GM21528 (cell line): ENCODE measurements around the gene WDR5.

Experiments
- ATAC-seq: cut with Tn5 transposase; IDR thresholded peaks from one replicate; pipeline ENCODE4 v1.9.1; 2021; ENCODE audit warnings: mild to moderate bottlenecking, moderate library complexity; ENCODE audit not compliant: unreplicated experiment, low FRiP score

WDR5 gene

DNA sequence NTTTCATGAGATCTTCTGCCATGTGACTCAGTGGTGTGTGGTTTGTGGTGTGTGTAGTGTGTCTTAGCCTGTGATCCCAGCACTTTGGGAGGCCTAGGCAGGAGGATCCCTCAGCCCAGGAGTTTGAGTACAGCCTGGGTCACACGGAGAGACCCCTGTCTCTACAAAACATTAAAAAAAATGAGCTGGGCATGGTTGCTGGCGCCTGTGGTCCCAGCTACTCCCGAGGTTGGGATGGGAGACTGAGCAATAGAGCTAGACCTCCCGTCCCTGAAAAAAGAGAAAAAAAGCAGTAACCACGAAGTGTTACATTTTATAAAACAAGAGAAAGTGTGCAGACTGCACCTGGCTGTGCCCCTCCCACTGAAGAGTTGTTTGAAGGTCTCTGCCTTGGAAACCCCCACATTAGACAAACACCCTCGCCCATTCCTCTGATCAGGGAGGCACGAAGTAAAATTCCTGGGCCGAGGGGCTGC is 49.7 kb downstream of the WDR5 start:
- no peak for ATAC-seq

GRCh38 chr9:134186471-134187109 is 50.7 kb downstream of the WDR5 start:
- ATAC-seq, result no peak

DNA sequence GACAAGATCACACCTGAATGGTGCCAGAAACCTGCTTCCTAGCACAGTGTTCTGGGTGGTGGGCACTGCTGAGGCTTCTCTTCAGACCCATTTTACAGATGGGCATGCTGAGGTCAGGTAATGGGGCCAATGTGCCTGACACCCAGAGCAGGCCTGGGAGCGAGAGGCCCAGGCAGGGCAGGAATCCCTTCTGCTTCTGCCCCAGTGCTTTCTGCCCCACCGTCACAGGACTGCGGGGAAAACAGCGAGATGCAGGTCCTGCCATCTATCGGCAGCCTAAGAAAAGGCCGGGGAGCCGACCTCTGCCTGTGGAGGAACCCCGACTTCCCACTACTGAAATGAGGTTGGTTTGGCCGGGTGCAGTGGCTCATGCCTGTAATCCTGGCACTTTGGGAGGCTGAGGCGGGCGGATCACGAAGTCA is 51.2 kb downstream of the WDR5 start:
- no peak for ATAC-seq

DNA sequence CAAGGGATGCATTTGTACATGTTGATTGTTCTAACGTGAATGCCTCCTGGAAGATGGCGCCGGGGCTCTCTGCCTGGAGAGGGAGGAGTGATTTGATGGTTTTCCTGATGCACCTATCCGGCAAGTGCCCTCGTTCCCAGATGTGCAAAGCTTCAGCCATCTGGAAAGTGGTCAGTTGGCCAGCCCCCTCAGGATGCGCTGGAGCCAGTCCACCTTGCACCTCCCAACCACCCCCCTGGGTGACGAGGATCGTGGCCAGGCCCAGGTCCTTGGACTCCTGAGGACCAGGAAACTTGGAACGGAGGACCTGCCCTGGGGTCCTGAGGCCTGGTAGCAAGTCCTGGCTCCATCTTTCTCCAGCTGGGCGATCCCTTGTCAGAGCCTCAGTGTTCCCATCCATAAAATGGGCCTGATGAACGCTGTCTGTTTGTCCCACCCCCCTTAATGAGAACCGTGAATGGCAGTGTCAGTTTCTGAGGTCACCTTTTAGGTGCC is 52.1 kb downstream of the WDR5 start:
- ATAC-seq, result no peak

DNA sequence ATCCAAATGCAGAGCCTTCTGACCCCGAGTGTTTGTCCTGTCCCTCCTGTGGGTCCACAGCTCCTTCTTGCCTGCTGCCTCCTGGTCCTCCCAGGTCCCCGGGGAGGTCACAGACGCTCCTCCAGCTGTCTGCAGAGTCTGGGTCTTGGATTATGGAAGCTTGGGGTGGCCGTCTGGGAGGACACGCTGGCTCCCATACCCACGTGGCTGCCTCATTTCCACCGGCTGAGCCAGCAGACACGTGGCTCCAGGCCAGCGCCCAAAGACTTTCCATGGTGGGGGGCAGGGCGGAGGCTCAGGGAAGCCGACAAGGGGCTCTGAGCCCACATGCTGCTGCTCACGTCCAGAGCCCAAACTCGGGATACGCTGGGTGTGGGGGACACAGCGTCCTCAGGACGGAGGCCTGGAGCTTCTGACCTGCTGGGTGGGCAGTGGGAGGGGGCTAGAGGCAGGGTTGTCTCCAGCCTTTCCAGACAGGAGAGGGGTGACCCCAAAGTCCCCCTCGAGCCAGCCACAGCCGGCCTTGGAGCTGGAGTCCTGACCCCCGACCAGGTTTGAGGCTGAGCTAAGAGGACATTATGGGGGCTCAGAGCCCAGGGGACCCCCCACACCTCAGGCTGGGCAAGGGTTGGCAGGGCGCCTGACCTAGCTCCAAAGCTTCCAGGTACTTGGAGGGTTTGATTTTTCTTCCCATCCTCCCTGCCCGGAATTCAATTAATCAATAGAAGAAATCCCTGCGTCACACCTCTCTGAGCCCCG is 52.7 kb downstream of the WDR5 start:
- no peak for ATAC-seq

- no peak for ATAC-seq
Measured at GRCh38 chr9:134189145-134189469, 53.2 kb downstream of the WDR5 start.

DNA sequence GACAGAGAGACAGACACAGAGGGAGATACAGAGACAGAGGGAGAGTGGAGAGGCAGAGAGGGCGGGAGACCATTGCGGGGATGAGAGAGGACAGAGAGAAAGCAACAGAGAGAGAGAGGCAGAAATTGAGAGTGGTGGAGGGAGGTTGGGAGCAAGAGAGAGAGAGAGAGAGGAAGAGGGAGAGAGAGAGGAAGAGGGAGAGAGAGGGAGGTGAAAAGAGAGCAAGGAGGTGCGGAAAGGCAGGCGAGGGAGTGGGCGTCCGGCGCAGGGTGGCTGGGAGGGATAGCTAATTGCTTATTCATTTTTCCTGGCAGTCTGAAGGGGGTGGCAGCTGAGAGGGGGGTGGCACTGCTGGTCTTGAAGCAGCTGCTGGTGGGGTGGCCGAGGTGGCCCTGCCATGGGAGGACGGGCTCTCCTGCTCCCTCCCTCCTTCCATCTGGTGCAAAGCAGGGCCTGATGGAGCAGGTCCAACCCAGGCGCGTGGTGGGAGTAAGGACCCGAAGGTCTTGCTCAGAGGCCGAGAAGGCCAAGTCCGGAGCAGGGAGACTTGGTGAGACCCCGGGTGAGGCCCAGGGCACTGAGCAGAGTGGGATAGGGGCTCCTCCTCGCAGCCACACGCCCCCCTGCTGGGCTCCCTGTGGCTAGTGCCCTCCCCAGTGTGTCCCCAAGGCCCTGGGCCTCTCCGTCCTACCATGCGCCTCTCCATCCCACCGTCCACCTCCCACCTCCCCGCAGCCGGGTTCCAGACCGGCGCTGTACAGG is 53.8 kb downstream of the WDR5 start:
- no peak for ATAC-seq

DNA sequence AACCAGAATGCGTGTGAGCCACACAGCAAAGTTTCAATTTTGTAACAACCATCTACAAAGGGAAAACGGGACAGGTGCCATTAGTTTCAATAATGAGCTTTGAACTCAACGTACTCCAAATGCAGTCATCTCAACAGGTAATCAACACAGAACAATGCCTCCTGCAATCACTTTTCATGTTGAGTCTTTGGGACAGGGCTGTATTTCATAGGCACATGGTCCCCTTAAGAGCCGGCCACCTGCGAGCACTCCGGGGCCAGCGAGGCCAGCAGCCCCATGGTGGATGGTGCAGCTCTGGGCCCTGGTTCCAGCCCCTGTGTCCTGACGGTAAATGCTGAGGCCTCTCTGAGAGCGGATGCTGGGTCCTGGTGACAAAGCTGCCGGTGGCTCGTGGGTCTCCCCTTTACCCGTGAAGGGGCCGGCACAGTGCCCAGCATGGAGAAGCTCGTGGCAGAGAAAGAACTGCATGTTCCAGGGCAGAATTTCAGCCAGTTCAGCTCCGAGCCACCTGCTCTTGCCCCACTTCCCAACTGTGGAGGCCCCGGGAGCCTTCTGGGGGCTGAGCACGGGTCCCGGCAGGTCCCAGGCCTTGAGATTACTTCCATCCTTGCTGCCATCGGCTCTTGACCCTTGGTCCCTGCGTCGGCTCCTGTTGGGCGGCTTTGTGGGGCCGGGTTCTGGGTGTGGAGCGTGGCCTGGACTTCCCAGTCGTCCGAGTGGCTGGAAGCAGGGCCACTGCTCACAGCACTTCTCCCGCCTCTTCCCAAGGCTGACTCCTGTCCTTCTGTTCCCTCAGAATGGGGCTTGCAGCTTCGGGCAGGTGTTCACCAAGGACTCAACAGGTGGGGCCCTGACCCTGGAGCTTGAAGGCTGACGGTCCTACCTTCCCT is 54.6 kb downstream of the WDR5 start:
- ATAC-seq, result no peak

GRCh38 chr9:134191455-134192209 is 55.8 kb downstream of the WDR5 start:
- ATAC-seq, result no peak

DNA sequence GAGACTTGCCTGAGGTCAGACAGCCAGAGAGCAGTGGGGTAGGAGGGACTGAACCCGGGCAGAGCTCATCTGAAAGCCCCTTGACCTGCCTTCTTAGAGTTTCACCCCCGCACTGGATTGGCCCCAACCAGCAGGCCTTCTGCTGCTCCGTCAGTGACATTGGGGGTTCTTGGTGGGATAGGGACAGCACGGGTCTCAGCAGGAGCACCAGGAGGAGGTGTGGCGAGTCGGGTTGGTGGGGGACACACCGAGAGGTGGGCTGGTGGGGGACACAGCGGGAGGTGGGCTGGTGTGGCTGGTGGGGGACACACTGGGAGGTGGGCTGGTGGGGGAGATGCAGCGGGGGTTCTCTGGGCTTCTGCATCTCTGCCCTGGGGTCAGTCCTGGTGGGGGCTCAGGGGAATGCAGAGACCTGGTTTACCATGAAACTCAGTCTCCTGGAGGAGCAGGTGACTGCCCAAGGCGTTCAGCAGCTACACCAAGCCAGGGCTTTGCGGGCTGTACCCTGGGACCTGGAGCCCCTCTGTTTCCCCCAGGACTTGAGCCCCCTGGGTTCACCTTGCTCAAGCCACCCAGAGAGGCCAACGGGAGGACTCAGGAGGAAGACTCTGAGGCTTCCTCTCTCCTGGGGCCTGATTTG is 56.5 kb downstream of the WDR5 start:
- ATAC-seq, result no peak

- no peak for ATAC-seq
Measured at GRCh38 chr9:134192951-134193731, 57.3 kb downstream of the WDR5 start.

DNA sequence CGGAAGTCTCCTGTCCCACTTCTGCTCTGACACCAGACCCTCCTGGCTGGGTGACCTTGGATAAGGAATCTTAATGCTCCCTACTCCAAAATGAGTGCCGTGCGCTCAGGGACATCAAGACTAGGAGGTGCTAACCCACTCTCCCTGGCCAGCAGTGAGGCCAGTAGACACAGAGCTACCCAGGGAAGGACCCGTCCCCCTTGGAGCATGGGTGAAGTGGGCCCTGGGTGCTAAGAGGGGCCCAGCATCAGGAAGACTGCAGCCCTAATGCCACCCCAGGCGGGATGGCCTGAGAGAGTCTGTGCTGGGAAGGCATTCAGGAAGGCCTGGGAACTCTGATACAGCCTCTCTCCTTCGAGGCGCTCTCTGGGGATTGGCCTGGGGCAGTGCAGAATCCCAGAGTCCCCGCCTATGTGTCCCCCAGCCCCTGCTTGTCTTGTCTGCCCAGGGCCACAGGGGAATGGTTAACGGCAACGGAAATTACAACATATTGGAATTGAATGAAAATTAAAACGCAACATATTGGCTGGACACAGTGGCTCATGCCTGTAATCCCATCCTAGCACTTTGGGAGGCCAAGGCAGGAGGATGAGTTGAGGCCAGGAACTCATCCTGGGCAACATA is 58.1 kb downstream of the WDR5 start:
- ATAC-seq, result no peak

DNA sequence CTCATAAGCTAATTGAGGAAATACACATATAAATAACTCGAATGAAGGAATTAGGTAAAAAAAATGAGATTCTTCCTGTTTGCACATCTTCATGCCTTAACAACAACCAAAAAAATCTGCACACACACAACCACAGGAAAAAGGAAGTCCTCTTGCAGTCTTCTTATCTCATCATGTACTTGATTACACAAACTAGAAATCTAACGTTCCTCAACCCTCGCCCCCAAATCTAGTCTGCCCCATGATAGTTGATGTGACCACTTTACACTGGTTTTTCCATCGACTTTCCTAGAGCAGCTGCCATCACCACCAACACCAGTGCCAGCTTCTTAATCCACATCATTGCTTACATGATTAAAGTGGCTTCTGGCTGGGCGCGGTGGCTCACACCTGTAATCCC is 59.7 kb downstream of the WDR5 start:
- no peak for ATAC-seq

GRCh38 chr9:134196911-134197310 is 61.0 kb downstream of the WDR5 start:
- no peak for ATAC-seq

GRCh38 chr9:134198791-134199190 is 62.9 kb downstream of the WDR5 start:
- ATAC-seq, result no peak

DNA sequence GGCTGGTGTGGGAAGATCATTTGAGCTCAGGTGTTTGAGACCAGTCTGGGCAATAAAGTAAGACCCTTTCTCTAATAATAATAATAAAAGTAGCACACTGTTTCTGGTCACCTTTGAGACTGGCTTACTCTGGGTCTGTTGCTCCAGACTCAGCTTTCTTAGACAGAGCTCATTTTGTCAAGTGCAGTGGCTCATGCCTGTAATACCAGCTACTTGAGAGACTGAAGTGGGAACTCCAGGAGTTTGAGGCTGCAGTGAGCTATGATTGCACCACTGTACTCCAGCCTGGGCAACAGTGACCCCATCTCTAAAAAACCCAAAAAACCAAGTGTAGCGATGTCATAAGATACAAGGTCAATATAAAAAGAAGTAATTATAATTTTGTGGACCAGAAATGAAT is 64.8 kb downstream of the WDR5 start:
- ATAC-seq, result no peak

GRCh38 chr9:134203224-134203623 is 67.3 kb downstream of the WDR5 start:
- no peak for ATAC-seq

DNA sequence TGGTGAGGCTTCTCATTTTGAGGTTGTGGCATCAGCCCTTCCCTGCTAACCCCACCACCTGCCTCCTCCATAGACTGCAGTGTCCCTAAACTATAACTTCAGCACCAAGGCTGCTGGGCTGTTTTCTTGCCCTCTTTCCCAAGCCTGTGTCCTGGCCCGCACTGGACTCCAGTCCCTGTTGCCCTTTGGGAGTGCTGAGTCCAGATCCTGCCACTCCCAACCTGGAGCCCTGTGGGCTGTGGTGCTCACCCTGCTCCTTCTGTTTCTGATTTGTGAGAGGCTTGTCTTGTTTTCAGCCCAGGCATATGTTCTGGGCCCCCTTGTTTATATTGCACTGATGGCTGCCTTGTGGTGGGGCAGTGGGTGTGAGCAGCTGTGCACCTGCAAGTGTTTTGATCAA is 68.2 kb downstream of the WDR5 start:
- no peak for ATAC-seq
